Left cardiac atrium (tissue), 4 donors: ENCODE results near the gene GRK6. TPM values are rescaled to one million over a fixed set of nuclear protein-coding genes. Genes with fewer than 3 reads are reported as not detected.
"Not testable (repeated sequence)": the region's sequence is repeated elsewhere in the genome, so short reads cannot be mapped to it uniquely, and the experiment has no call there.

ENCODE experiments used
- ATAC-seq, 2 donors: fragments of 200-7000 bp; cut with Tn5 transposase; one replicate each; pipeline ENCODE4 v1.9.1; 2020; ENCODE audit warnings: mild to moderate bottlenecking in 2 of 2, moderate library complexity in 2 of 2
- DNase-seq: peaks from one replicate; pipeline ENCODE4 v3.0.0-alpha.2; 2020
- intact Hi-C, 2 donors: fragments of 100-400 bp; cut with DNase I; formaldehyde crosslinking; loops; one replicate each; pipeline versions ENCODE4 v1.14.1 to v1.15.1; 2022 to 2023
- total RNA-seq, 2 donors: library from RNA; stranded (reverse); fragmentation: NEBNext Ultra II Directional; extraction: Animal tissue kit (Norgen Biotek cat#: 25700); gene quantifications; one replicate each; pipeline ENCODE4 v1.2.1, GENCODE V29; 2021
- donor health status: DM: no; HTN: yes; CAD: no.
- donor health status: DM: no; HTN: yes; CAD: no; lungs with severe emphysema.
- donor health status: DM: yes; HTN: yes; CAD: no.
- donor health status: Dilated cardiomyopathy.

GRK6 gene
- total RNA-seq, 2 donors from 2014 or later: 14.6 to 20.1 TPM

- intact Hi-C loops: loop anchor here (5.0 to 10.0 kb wide), 2 partner anchors 58 to 671 kb away; no protein-coding TSS in a partner anchor
- no peak for DNase-seq
- no peak for ATAC-seq
Measured at GRCh38 chr5:177393990-177394389, 32.5 kb upstream of the GRK6 start.

- intact Hi-C loops: loop anchor here in 1 of 2 donors (10.0 kb wide), 1 partner anchor 669 kb away; no protein-coding TSS in a partner anchor
- no peak for DNase-seq
- ATAC-seq: no peak
Measured at GRCh38 chr5:177396078-177396477, 30.4 kb upstream of the GRK6 start.

DNA sequence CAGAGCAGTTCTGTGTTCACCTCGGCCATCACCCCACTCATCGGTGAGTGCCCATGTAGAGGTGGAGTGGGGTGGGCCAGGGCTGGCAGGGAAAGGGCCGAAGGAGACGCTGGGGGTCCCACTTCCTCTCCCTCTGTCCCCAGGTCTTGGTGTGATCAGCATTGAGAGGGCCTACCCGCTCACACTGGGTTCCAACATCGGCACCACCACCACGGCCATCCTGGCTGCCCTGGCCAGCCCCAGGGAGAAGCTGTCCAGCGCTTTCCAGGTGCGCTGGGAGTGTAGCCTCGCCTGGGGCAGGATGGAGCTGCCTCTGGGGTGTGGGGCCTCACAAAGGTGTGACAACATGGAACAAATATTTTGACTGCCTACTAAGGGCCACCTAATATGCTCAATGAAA lies 29.7 kb upstream of the GRK6 start:
- DNase-seq (no peak), ATAC-seq (no peak)
- intact Hi-C loops: loop anchor here in 1 of 2 donors (10.0 kb wide), 1 partner anchor 668 kb away; no protein-coding TSS in a partner anchor

- no peak for DNase-seq
- intact Hi-C loops: loop anchor here in 1 of 2 donors (10.0 kb wide), 1 partner anchor 667 kb away; no protein-coding TSS in a partner anchor
- no peak for ATAC-seq
Measured at GRCh38 chr5:177397875-177398390, 28.5 kb upstream of the GRK6 start.

DNA sequence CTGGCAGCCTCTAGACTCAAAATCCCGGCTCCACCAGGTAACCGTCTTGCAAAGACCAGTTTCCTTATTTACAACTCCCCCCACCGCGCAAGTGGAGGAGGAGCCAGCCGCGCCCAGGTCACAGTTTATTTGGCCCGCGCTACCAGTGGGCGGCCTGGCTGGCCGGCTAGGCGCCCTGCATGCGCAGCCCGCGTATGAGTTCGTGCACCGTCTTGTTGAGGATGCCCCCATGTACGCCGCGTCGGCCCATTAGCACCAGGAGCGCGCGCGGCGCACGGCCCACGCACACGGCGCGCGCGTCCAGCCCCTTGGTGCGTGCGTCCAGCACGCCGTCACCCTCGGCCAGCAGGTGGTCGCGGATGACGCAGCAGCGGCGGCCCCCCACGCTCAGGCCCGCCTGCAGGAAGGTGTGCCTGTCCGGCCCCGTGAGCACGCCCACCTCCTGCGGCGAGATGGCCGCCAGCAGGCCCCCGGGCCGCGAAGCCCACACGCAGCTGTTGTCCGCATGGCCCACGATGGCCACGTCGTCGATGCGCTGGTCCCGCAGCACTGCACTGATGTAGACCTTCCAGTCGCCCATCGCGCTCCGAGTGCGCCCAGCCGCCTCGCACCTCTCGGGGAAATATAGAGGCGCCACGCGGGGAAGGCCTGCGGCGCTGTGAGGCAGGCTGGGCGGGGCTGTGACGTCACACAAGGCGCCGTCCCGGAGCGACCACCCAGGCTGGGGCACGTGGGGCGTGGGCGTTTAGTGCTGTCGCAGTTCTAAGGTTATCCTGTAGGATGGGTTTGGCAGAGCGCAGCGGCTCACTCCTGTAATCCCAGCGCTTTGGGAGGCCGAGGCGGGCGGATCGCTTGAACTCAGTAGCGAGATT lies 26.2 kb upstream of the GRK6 start, which contains the start of gene PFN3:
Gene PFN3 (minus strand): TSS at position 665 of the 872 bp plus-strand sequence. CDS start 85 bp downstream, at position 580.
- intact Hi-C loops: loop anchor here in 1 of 2 donors (10.0 kb wide), 1 partner anchor 665 kb away; no protein-coding TSS in a partner anchor
- peak; percentile 45 for DNase-seq
- ATAC-seq: no peak

GRCh38 chr5:177402271-177403043 lies 24.0 kb upstream of the GRK6 start:
- ATAC-seq: peak in 1 of 2 donors; percentile 51
- peak; percentile 51 for DNase-seq
- intact Hi-C loops: loop anchor here in 1 of 2 donors (1.0 kb wide), 1 partner anchor 52 kb away; no protein-coding TSS in a partner anchor

DNA sequence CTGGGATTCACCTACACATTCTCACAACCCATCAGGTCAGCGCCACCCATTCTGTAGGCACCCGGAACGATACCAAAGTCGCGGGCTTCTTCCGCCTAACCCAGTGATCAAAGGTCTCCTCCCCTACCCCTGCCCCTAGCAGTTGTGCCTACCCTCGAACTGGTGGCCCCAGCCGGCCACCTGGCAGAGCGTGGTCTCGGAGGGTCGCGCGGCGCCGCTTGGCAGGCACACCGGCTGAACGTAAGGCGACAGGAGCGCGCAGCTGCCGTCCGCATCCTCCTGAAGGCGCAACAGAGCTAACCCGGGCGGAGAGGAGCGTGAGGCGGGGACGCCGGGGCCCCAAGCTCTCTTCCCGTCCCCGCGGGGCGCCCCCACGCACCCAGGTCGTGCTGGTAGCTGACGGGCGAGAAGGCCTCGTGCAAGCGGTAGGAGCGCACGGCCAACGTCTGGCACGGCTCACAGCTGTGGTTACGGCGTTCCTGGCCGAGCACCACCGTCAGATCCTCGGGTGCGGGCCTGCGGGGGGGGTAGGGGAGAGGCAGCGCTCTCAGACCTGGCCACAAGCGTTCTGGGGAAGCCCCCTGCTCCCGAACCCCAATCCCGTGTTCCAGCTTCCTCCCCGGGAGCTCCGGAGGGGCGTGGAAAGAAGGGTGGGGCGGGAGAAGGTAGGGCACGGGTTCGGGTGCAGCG lies 23.2 kb upstream of the GRK6 start:
- intact Hi-C loops: loop anchor here in 1 of 2 donors (1.0 kb wide), 1 partner anchor 51 kb away; no protein-coding TSS in a partner anchor
- ATAC-seq: peak; percentile 5 to 14
- DNase-seq: no peak

- intact Hi-C loops: loop anchor here in 1 of 2 donors (1.0 kb wide), 1 partner anchor 50 kb away; no protein-coding TSS in a partner anchor
- peak; percentile 92 to 95 for ATAC-seq
Measured at GRCh38 chr5:177403792-177404640, 22.5 kb upstream of the GRK6 start.

GRCh38 chr5:177404641-177405179 lies 21.8 kb upstream of the GRK6 start:
- ATAC-seq: no peak

More at GRCh38 chr5:177403792-177404640, 22.5 kb upstream of the GRK6 start:
- DNase-seq: peak; percentile 91

GRCh38 chr5:177405312-177405711 lies 21.2 kb upstream of the GRK6 start:
- ATAC-seq: no peak
- DNase-seq: no peak
- intact Hi-C loops: loop anchor here in 1 of 2 donors (5.0 kb wide), 1 partner anchor 47 kb away; no protein-coding TSS in a partner anchor

More at GRCh38 chr5:177404641-177405179, 21.8 kb upstream of the GRK6 start:
- no peak for DNase-seq
- intact Hi-C loops: loop anchor here in 1 of 2 donors (5.0 kb wide), 1 partner anchor 48 kb away; no protein-coding TSS in a partner anchor

DNA sequence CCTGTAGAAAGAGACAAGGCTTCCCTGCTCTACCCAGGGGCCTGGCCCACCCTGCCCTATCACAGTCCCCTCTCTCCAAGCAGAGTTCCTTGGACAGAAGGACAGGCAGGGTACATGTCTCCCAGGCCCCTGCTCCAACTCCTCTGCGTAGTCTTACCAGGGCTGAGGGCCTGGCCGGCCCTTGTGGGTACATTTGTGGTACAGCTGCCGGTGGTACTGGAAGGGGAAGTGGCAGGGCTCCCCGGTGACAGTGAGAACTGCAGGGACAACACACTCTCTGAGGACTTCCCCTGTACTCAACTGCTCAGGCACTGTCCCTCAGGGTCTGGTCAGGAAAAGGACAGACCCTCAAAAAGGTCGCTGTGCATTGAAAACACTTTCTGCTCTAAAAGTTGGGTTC lies 20.7 kb upstream of the GRK6 start:
- no peak for ATAC-seq
- DNase-seq: no peak
- intact Hi-C loops: loop anchor here in 1 of 2 donors (5.0 kb wide), 1 partner anchor 46 kb away; no protein-coding TSS in a partner anchor

- intact Hi-C loops: loop anchor here in 1 of 2 donors (5.0 kb wide), 1 partner anchor 43 kb away; no protein-coding TSS in a partner anchor
- ATAC-seq: no peak
Measured at GRCh38 chr5:177409043-177409801, 17.3 kb upstream of the GRK6 start, which contains the start of gene F12. TSS of gene F12 (minus strand) at chr5:177409564. CDS start at chr5:177409527, 37 bp downstream.

DNA sequence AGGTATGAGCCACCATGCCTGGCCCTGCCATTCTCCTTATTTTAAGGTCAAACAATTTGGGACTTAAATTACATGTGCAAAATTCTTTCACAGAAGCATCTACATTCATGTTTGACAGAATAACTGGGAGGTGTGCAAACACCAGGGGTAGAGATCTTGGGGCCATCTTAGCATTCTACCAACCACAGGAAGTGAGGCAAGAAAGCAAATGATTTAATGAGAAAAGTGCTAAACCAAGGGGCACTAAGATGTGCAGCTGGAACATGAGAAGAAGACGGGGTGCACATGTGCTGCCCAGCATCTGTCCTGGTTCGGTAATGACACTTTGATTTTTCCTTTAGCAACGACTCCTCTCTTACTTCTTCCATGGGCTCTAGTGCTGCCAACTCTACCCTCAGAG lies 15.9 kb upstream of the GRK6 start:
- DNase-seq: no peak
- no peak for ATAC-seq
- intact Hi-C loops: no loop called here

More at GRCh38 chr5:177409043-177409801, 17.3 kb upstream of the GRK6 start, which contains the start of gene F12:
- no peak for DNase-seq

GRCh38 chr5:177412603-177413233 lies 13.8 kb upstream of the GRK6 start:
- DNase-seq (no peak), ATAC-seq (no peak)
- intact Hi-C loops: no loop called here

GRCh38 chr5:177414481-177414880 lies 12.0 kb upstream of the GRK6 start:
- intact Hi-C loops: no loop called here
- DNase-seq: no peak
- no peak for ATAC-seq

GRCh38 chr5:177417081-177417480 lies 9.4 kb upstream of the GRK6 start:
- ATAC-seq: not testable (repeated sequence)

More at GRCh38 chr5:177417081-177417480, 9.4 kb upstream of the GRK6 start:
- intact Hi-C loops, DNase-seq: not testable (repeated sequence)
